Suprapubic skin (tissue), 4 donors: ENCODE results near the gene LMNTD2. TPM values are rescaled to one million over a fixed set of nuclear protein-coding genes. Genes with fewer than 3 reads are reported as not detected.

Experiments
- DNase-seq, 2 donors: peaks; one replicate each; pipeline ENCODE4 v3.0.0-alpha.2; 2019; ENCODE audit warnings: low spot score in 2 of 2
- H3K27ac ChIP-seq: fragments of 200-600 bp; sonication (generic); one replicate; pipeline ENCODE4 v1.5.1; 2019
- H3K27me3 ChIP-seq: fragments of 200-600 bp; sonication (generic); one replicate; pipeline ENCODE4 v1.5.1; 2019
- H3K36me3 ChIP-seq: fragments of 200-600 bp; sonication (generic); one replicate; pipeline ENCODE4 v1.5.1; 2019
- H3K4me1 ChIP-seq: fragments of 200-600 bp; sonication (generic); one replicate; pipeline ENCODE4 v1.5.1; 2019
- H3K4me3 ChIP-seq: fragments of 200-600 bp; sonication (generic); one replicate; pipeline ENCODE4 v1.5.1; 2019; ENCODE audit warnings: mild to moderate bottlenecking
- H3K9me3 ChIP-seq: fragments of 200-600 bp; sonication (generic); one replicate; pipeline ENCODE4 v1.5.1; 2019
- EP300 ChIP-seq: sonication (generic); formaldehyde crosslinking; IDR thresholded peaks from one replicate; pipeline ENCODE4 v1.6.1; 2017; ENCODE audit warnings: antibody characterized with exemption
- POLR2A ChIP-seq, 2 donors: fragments of 450-650 bp; IDR thresholded peaks; one replicate each; pipeline ENCODE4 v1.6.1; 2017; ENCODE audit warnings: antibody characterized with exemption in 2 of 2, mild to moderate bottlenecking in 2 of 2, moderate library complexity in 2 of 2
- POLR2AphosphoS5 ChIP-seq, 3 donors: sonication (generic); formaldehyde crosslinking; IDR thresholded peaks; one replicate each; pipeline ENCODE4 v1.6.1; 2017; ENCODE audit warnings: antibody characterized with exemption in 3 of 3
- WGBS: methylation state at CpG from one replicate; pipeline ENCODE4 v1.1.5; 2018; 5-methylcytosine and 5-hydroxymethylcytosine counted together
- total RNA-seq, 4 donors: library from RNA; depleted of rRNA; stranded (reverse); fragments of >200 nt; gene quantifications; one replicate each; pipeline ENCODE4 v1.1.0, GENCODE V29; 2016
- TF ChIP-seq, protein P1 (sequence below), 2 donors: fragments of 200-600 bp in 1 of 2; fragments of 450-650 bp in 1 of 2; sonication (generic) in 1 of 2; IDR thresholded peaks; one replicate each; pipeline ENCODE4 v1.5.1; 2016 to 2019; ENCODE audit warnings: antibody characterized with exemption in 2 of 2, mild to moderate bottlenecking in 1 of 2, moderate library complexity in 1 of 2

The LMNTD2 gene
- total RNA-seq, 4 donors from 2014 or later, result 6.3 to 17.8 (median 8.7) TPM

DNA sequence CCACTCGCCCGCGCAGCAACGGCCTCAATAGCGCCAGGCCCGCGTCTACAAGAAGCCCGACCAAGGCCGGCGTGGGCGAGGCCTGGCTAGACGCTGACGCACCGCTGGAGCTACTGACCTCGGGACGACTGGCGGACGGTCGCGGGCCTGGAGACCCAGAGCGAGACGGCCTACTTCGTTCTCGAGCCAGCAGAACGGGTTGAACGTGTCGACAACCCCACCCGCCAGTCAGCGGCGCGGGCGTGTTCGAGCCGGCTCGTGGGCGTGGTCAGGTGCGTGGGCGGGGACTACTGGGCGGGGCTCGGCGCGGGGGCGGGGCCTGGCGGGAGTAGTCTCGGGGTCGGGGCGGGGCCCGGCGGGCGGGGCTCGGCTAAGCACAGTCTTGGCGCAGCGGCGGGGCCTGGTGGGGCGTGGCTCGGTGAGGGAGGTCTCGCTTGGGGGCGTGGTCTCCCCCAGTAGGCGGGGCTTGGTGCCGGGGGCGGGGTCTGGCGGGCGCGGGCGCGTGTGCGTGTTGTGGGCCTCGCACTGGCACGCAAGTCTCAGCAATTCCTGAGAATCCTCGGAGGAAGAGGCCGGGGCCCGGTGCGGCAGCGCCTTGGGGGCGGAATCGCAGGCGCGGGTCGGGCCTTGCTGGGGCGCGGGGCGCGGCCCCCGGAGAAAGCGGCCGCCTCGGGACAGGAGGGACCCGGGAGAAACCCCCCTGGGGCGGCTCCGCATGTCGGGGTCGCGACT is 53.4 kb downstream of the LMNTD2 start, which contains the start of gene RNH1:
TSS of gene RNH1 (minus strand) at position 248 of the 732 bp plus-strand sequence. CDS start 5,080 bp downstream, outside the sequence.
- 0% methylated on average over 16 of the region's 93 CpGs for WGBS
- H3K27me3 ChIP-seq, result no peaks in the 10 kb centered on the region
- H3K36me3 ChIP-seq, result peaks cover 3% of the 10 kb centered on the region
- peak within 1 kb of the TSS; percentile 83 for H3K4me3 ChIP-seq
- peak; percentile 99 for DNase-seq
- no peaks in the 10 kb centered on the region for H3K9me3 ChIP-seq
- no peak for TF ChIP-seq EP300
- TF ChIP-seq POLR2A (IDR thresholded peaks at IDR 0.05), result no peak
- peak; percentile 52 to 89 (median 88) for TF ChIP-seq POLR2AphosphoS5 (IDR thresholded peaks at IDR 0.05)
- peaks cover 47% of the 10 kb centered on the region for H3K4me1 ChIP-seq
- H3K27ac ChIP-seq, result peak within 1 kb of the TSS; percentile 100

DNA sequence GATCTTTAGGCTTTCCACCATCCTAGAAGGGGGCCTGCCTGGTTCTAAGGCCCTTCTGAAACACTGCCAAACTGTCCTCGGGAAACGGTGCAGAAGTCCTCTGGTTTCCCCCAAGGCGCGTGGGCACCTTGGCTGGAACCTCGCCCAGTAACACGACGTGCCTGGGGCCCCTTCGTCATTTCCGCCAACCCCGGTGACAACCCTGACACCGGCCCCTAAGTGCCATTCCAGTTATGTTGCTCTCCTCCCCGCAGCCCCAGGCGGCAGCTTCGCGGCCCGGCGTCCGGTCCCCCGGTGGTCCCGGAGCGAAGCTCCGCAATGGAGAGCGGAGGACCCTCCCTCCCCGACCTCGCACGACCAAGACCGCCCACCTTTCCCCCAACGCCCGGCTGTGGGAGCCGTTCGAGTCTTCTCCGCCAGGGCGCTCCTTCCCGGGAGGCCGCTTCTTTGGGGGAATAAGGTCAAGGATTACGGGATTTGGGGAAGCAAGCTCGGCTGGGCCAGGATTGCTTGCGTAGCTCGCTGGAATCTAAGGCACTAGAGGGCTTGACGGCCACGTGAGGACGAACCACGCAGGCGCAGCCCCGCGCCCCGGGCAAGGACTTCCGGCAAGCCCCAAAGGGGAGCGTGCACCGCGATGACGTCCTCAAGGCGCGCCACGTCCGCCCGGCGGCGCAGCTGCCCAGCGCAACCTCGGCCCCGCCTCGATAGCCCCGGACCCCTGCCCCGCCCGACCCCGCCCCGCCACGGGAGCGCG is 54.1 kb downstream of the LMNTD2 start:
- peaks cover 6% of the 10 kb centered on the region for H3K36me3 ChIP-seq
- peak overlapping the region; percentile 100 for H3K27ac ChIP-seq
- DNase-seq, result peak; percentile 98 to 99
- WGBS, result 0% methylated on average over 20 of the region's 71 CpGs
- TF ChIP-seq, protein P1, sequence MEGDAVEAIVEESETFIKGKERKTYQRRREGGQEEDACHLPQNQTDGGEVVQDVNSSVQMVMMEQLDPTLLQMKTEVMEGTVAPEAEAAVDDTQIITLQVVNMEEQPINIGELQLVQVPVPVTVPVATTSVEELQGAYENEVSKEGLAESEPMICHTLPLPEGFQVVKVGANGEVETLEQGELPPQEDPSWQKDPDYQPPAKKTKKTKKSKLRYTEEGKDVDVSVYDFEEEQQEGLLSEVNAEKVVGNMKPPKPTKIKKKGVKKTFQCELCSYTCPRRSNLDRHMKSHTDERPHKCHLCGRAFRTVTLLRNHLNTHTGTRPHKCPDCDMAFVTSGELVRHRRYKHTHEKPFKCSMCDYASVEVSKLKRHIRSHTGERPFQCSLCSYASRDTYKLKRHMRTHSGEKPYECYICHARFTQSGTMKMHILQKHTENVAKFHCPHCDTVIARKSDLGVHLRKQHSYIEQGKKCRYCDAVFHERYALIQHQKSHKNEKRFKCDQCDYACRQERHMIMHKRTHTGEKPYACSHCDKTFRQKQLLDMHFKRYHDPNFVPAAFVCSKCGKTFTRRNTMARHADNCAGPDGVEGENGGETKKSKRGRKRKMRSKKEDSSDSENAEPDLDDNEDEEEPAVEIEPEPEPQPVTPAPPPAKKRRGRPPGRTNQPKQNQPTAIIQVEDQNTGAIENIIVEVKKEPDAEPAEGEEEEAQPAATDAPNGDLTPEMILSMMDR (IDR thresholded peaks at IDR 0.05), result no peak
- TF ChIP-seq EP300 (no peak), POLR2A (IDR thresholded peaks at IDR 0.05) (peak; percentile 6 to 62), POLR2AphosphoS5 (IDR thresholded peaks at IDR 0.05) (peak in 2 of 3 donors; percentile 26 to 62)
- no peaks in the 10 kb centered on the region for H3K27me3 ChIP-seq
- H3K9me3 ChIP-seq, result no peaks in the 10 kb centered on the region
- peak overlapping the region; percentile 83 for H3K4me3 ChIP-seq
- H3K4me1 ChIP-seq, result peaks cover 47% of the 10 kb centered on the region

DNA sequence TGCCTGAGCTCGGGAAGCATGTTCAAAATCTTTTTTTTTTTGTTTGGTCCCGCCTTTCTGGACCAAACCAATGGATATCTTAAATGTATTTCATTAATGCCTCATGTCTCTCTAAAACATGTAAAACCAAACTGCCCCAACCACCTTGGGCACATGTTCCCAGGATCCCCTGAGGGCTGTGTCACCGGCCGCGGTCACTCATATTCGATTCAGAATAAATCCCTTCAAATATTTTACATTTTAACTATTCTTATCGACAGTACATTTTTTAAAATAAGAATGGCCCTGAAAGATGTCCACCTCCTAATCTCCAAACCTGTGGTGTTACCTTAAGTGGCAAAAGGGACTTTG is 55.6 kb downstream of the LMNTD2 start:
- DNase-seq, result no peak
- 47% methylated on average over 7 of the region's 7 CpGs for WGBS

More for the DNA sequence above, 55.6 kb downstream of the LMNTD2 start:
- Histone ChIP-seq H3K27me3 (no peaks in the 10 kb centered on the region), H3K27ac (peak overlapping the region; percentile 100), H3K9me3 (no peaks in the 10 kb centered on the region), H3K4me3 (peak overlapping the region; percentile 83), H3K36me3 (peaks cover 20% of the 10 kb centered on the region), H3K4me1 (peaks cover 47% of the 10 kb centered on the region)
- TF ChIP-seq EP300 (no peak), POLR2A (IDR thresholded peaks at IDR 0.05) (no peak), POLR2AphosphoS5 (IDR thresholded peaks at IDR 0.05) (no peak)
- TF ChIP-seq, protein P1 (IDR thresholded peaks at IDR 0.05), result no peak

Other genes starting within 250 kb of the LMNTD2 start
- gene IFITM1, start 246.7 kb downstream of the LMNTD2 start, total RNA-seq, result 100 to 1,000 TPM in 1 of 4 donors, 10 to 100 TPM in 3; 50.7 to 128 (median 67.6) TPM
- gene IFITM3, start 239.9 kb downstream of the LMNTD2 start, total RNA-seq, result 100 to 1,000 TPM in 2 of 4 donors, 10 to 100 TPM in 2; 69.6 to 160 (median 110) TPM
- gene B4GALNT4, start 191.2 kb downstream of the LMNTD2 start, total RNA-seq, result 1 to 10 TPM; 1.2 to 3.0 (median 1.6) TPM
- 100 to 1,000 TPM; 318 to 486 (median 428) TPM for gene PKP3, start 166.5 kb downstream of the LMNTD2 start, total RNA-seq
- 10 to 100 TPM; 14.2 to 26.0 (median 16.5) TPM for gene SIGIRR, start 145.7 kb downstream of the LMNTD2 start, total RNA-seq
- 100 to 1,000 TPM in 2 of 4 donors, 10 to 100 TPM in 2; 76.8 to 166 (median 103) TPM for gene ANO9, start 118.7 kb downstream of the LMNTD2 start, total RNA-seq
- 10 to 100 TPM; 22.3 to 31.0 (median 25.3) TPM for gene PTDSS2, start 110.5 kb downstream of the LMNTD2 start, total RNA-seq
- 100 to 1,000 TPM; 378 to 392 (median 383) TPM for gene RNH1, start 53.5 kb downstream of the LMNTD2 start, total RNA-seq
- 100 to 1,000 TPM in 2 of 4 donors, 10 to 100 TPM in 2; 82.9 to 131 (median 96.2) TPM for gene HRAS, start 25.2 kb downstream of the LMNTD2 start, total RNA-seq
- gene LRRC56, start 23.2 kb downstream of the LMNTD2 start, total RNA-seq, result 1 to 10 TPM; 1.7 to 2.4 (median 2.1) TPM
- 100 to 1,000 TPM in 1 of 4 donors, 10 to 100 TPM in 3; 82.6 to 113 (median 87.0) TPM for gene RASSF7, start 232 bp upstream of the LMNTD2 start, total RNA-seq
- gene PHRF1, start 15.7 kb upstream of the LMNTD2 start, total RNA-seq, result 10 to 100 TPM; 27.9 to 55.6 (median 42.0) TPM
- gene IRF7, start 55.2 kb upstream of the LMNTD2 start, total RNA-seq, result 10 to 100 TPM; 20.9 to 34.0 (median 26.6) TPM
- 1 to 10 TPM in 1 of 4 donors, under 1 TPM in 1, not detected in 2; 0.53 to 1.1 TPM for gene CDHR5, start 64.2 kb upstream of the LMNTD2 start, total RNA-seq
- gene SCT, start 66.4 kb upstream of the LMNTD2 start, total RNA-seq, result not detected
- gene DRD4, start 76.5 kb upstream of the LMNTD2 start, total RNA-seq, result 1 to 10 TPM in 1 of 4 donors, under 1 TPM in 1, not detected in 2; 0.97 to 1.2 TPM
- gene DEAF1, start 134.5 kb upstream of the LMNTD2 start, total RNA-seq, result 10 to 100 TPM; 37.0 to 60.6 (median 43.7) TPM
- gene TMEM80, start 135.1 kb upstream of the LMNTD2 start, total RNA-seq, result 10 to 100 TPM; 31.5 to 53.6 (median 39.1) TPM
- gene EPS8L2, start 145.5 kb upstream of the LMNTD2 start, total RNA-seq, result 100 to 1,000 TPM; 107 to 193 (median 140) TPM
- gene TALDO1, start 186.7 kb upstream of the LMNTD2 start, total RNA-seq, result 100 to 1,000 TPM; 107 to 197 (median 179) TPM
- gene GATD1, start 216.7 kb upstream of the LMNTD2 start, total RNA-seq, result 10 to 100 TPM; 27.2 to 68.2 (median 46.0) TPM
- gene CEND1, start 229.4 kb upstream of the LMNTD2 start, total RNA-seq, result not detected
- gene SLC25A22, start 237.5 kb upstream of the LMNTD2 start, total RNA-seq, result 10 to 100 TPM; 11.2 to 14.7 (median 13.7) TPM
- gene PIDD1, start 244.5 kb upstream of the LMNTD2 start, total RNA-seq, result 10 to 100 TPM; 14.1 to 71.9 (median 33.5) TPM
- gene RPLP2, start 249.2 kb upstream of the LMNTD2 start, total RNA-seq, result 1,000 to 10,000 TPM in 2 of 4 donors, 100 to 1,000 TPM in 2; 692 to 1,129 (median 991) TPM